Stimulated activated CD8-positive, alpha-beta memory T cell treated with anti-CD3 and anti-CD28 coated beads, Interleukin-4, amount 100 ng/mL, for 1 hour (primary cell): ENCODE measurements around the gene IGF1R.
"Not testable (repeated sequence)": the region's sequence is repeated elsewhere in the genome, so short reads cannot be mapped to it uniquely, and the experiment has no call there.

Experiments
- DNase-seq, 2 donors: peaks; one replicate each; pipeline ENCODE4 v3.0.0-alpha.2; 2020; ENCODE audit warnings: low read depth in 2 of 2, low spot score in 1 of 2

IGF1R gene

DNA sequence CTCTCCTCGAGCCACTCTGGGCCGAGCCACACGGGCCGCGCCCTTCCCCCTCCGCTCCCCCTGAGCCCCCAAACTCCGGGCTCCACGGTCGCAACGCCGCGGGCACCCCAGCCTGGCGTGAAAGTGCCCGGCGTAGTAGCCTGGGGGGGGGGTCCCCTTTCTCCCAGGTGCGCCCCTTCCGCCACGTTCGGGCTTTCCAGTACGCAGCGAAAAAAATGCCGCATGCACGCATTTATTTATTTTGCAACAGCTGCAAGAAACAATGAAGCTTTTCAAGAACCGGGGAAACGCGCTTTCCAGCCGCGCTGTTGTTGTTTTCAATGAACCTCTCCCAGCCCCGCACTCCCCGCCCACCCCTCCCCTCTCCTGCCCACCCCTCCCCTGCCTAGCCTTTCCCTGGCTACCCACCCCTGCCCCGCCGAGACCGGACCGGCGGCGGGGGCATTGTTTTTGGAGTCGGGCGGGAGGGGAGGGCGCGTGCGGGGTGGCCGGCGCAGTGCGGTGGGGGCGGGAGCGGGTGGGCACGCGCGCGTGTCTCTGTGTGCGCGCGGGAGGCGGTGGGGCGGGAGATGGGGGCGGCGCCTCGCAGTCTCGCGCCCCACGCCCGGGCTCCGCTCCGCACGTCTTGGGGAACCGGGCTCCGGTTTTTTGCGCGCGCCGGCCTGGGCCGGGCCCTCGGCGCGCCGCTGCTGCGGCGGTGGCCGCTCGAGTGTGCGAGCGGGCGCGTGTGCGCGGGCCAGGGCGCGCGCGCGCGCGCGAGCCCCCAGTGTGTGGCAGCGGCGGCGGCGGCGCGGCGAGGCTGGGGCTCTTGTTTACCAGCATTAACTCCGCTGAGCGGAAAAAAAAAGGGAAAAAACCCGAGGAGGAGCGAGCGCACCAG lies at the start of gene IGF1R:
TSS of gene IGF1R (plus strand) at position 766 of the 880 bp plus-strand sequence. CDS start 1,043 bp downstream, outside the sequence.
- DNase-seq = peak; percentile 50 to 70

DNA sequence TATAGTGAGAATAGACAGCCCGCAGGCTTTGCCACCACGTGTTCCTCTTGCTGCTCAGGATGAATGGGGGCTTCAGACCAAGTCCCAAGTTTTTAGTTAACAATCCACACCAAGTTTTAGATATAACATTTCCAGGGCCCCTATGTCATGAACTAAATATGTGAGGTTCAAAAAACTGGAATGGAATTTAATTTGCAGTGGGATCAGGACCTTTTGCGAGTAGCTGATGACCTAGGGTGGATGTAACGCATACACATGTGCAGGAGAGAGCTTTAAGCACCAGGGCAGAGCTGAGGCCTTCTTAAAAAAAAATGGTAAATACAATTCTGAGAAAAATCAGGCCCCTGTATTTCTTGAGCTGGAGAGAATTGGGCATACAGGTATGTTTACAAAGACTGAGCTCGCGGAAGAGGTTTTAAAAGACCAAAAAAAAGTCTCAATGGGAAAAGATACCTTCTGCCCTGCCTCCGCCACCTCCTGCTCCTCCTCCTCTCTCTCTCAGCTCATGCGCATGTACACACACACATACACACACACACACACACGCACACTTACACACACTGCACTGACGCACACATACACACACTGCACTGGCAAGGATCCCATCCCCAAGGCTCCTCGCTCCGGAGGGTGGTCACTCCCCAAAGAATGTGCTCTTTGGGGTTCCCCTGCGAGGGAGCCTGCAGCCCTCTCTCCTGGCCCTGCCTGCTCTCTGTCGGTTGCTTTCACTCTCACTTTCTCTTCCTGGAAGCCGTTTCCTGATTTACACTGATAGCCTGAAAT lies 48.2 kb upstream of the IGF1R start:
- peak in 1 of 2 donors; percentile 6 for DNase-seq

DNA sequence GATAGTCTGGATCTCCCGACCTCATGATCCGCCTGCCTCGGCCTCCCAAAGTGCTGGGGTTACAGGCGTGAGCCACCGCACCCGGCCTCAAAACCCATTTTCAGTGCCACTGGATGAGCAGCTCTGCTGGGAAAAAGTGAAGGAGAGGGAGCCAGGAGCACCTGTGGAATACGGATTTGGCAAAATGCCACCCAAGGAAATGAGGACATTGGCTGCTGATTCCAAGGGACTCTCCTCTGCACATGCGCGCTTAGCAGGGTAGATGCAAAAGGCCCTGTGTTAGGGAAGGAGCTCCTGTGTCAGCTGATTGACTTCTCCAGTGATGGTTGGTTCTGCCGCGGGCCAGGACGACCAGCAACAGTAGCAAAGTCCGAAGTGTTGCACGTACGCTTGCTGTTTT lies 43.4 kb upstream of the IGF1R start:
- no peak for DNase-seq

DNA sequence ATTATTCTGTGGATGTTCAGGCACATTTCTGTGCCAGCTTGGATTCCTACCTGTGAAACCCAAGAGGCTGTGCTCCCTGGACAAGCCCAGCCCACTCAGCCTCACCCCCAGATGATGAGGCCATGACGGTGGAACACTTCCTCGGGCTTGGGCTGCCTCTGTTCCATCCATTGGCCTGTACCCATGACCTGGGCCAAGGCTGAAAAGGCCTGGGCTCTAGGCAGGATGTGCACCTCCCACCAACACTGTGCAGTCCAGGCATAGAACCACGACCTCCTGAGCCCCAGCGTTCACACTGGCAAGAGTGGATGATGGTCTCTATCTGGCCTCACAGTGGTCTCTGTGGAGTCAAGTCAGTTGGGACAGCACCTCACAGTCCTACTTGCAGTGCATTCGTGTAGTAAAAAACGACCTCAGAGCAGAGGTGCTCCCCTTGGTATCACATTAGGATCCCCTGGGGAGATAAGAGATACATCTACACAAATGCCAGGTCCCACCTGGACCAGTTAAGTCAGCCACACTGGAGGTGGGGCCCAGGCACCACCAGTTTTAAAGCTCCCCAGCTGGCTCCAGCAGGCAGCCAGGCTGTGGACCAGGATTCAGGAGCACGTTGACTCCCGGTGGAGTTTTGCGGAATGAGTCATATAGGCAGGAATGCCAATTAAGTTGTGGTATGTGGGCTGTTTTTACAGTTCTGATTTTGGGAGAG lies 39.0 kb upstream of the IGF1R start:
- no peak for DNase-seq

DNA sequence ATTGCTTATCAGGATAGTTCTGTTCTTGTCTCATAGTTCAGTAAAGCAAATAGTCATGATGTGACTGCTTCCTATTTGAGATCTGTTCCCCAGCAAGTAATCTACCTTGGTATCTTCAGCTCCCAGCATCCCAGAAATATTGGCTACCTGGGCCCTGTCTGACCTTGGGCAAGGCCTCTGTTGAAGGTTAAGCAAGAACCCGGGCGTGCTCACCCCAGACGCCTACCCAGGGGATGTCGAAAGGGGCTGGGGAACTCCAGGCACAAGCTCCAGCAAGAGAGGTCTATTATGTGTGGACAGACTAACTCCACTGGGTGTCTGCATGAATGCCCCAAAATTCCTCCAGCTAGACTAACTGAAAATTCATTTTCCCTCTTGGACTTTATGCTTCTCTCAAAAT lies 37.3 kb upstream of the IGF1R start:
- no peak for DNase-seq

DNA sequence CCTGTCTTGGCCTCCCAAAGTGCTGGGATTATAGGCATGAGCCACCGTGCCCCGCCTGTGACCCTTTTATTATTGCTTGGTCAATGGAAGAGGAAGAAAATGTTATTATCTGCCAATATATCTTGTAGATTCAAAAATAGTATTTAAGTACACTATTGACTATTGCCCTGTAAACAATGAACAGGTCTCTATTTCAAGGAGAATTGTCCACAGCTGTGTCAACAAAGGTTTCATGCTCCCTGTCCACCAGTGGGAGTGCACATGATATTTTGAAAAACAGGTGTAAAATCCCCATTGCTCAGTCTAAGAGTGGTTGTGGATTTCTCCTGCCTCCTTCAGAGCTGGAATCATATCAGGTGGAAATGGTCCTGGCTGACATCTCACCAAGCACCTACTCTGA lies 36.5 kb upstream of the IGF1R start:
- DNase-seq = no peak

DNA sequence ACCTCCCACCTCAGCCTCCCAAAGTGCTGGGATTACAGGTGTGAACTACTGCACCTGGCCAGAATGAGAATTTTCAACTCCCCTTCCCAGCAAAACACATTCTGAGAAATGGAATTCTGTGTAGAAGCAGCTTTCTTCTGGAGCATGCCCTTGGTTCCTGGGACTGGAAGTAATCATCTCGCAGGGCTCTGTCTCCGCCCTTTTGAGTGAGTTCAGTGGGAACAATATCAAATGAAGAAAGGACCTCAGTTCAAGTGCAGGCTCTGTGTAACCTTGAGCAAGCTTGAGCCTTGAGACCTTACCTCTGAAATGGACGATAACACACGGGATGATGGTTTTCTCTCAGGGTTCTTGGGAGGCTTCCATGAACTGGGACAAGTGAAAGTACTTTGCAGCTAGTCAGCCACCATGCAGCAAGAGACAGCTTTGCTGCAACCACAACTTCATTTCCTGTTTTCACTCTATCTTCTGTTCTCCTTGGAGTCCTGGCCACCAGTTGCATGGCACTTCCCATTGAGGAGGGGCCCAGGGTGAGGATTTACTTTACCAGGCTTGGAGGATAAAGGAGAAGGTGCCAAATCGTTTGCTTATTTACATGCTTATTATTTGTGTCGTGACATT lies 35.7 kb upstream of the IGF1R start:
- DNase-seq = no peak

DNA sequence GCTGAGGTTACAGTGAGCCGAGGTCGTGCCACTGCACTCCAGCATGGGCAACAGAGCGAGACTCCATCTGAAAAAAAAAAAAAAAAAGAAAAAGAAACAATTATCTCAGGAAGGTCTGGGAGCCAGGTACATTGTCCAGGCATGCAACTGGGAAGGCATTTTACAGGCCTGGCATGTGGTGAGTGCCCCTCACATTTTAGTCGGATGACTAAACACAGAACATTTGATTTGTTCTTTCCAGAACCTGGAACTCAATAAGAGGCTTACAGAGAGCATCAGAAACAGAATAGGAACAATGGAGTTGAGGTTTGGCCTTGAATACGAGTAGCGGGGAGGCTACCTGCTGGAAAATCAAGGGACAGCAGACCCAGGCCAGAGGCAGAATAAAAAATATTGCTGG lies 33.7 kb upstream of the IGF1R start:
- DNase-seq = no peak

DNA sequence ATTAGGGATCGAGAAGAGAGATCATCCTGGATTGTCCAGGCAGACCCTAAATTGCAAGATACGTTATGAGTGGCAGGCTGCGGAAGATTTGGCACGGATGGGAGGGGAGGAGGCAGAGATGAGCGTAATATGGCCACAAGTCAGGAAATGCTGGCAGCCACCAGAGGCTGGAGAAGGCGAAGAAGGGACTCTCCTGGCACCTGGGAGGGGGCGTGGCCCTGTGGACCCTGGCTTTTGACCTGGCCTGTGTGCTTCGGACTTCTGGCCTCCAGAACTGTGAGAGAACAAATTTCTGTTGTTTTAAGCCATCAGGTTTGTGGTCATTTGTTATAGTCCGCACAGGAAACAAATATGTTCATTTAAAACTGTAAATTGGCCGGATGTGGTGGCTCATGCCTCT lies 31.9 kb upstream of the IGF1R start:
- no peak for DNase-seq

DNA sequence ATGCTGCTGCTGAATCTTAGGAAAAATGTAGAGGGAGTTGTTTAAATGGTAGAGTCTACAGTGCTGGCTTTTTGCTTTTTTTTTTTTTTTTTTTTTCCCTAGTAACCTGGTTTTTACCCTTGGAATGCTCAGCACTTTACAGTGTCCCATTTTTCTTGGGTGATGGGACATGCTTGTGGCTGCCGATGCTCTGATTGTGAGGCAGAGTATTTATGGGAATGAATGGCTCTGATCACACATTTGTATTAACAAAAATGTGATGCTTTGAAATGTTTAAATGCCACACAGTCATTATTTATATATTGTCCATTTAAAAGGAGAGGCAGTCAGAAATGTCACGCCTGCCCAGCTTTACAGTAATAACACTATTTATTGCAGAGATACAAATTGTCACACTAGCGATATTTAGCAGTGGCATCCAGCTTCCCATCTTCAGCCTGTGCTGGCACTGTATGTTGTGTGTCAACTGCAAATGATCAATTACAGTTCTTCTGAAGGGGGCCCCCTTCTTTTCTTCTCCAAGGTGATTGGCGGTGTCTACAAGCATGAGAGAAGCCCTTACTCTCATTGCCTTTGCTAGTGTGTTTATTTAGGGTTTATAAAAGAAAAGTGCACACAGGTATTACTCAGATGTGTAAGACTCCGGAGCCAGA lies 30.9 kb upstream of the IGF1R start:
- no peak for DNase-seq

DNA sequence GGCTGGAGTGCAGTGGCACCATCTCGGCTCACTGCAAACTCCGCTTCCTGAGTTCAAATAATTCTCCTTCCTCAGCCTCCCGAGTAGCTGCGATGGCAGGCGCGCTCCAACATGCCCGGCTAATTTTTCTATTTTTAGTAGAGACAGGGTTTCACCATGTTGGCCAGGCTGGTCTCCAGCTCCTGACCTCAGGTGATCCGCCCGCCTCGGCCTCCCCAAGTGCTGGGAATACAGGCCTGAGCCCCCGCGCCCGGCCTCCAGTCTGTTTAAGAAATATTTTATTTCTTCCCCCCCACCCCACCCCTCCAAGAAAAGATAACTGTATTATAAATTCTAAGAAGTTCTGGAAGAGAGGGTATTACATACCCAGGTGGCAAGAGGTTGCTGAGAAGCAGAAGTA lies 29.8 kb upstream of the IGF1R start:
- DNase-seq = not testable (repeated sequence)

DNA sequence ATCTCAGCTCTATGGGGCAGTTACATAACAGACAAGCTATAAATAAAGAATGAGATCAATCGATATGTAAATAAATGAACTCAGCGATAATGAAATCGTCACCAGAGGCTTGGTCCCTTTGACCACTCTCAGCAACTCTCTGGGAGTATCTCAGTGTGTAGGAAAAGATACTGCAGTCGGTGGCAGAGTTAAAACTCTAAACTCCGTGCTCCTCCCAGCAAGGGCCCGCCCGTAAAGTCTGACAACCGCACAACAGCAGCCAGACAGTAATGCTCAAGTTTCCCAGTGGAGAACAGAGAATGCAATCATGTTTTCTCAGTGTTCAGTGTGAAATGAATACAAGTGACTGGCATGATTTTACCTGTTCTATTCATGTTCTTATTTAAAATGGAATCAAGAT lies 28.3 kb upstream of the IGF1R start:
- DNase-seq = no peak

DNA sequence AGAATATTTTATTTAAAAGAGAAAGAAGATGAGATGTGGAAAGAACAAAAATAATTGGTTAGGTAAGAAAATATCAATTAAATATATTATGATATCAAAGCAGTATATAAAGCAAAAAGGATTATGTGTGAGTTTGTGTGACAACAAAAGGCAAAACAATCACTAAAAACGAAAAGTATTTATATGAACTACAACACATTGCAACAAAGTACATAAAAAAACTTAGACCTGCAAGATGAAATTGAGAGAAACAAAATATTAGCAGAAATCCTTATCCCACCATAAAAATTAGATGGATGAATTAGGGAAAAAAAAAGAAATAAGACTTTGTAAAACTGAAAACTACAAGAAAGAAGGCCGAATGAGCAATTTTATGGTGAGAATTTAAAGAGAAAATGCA lies 27.3 kb upstream of the IGF1R start:
- DNase-seq = no peak

DNA sequence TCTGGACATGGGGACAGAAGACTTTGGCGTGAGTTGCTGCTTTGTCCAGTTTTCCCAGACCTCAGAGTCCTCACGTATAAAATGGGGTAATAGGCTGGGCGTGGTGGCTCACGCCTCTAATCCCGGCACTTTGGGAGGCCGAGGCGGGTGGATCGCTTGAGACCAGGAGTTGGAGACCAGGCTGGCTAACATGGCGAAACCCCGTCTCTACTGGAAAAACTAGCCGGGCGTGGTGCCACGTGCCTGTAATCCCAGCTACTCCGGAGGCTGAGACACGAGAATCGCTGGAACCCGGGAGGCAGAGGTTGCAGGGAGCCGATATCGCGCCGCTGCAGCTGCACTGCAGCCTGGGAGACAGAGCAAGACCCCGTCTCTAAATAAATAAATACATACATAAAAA lies 22.7 kb upstream of the IGF1R start:
- no peak for DNase-seq

DNA sequence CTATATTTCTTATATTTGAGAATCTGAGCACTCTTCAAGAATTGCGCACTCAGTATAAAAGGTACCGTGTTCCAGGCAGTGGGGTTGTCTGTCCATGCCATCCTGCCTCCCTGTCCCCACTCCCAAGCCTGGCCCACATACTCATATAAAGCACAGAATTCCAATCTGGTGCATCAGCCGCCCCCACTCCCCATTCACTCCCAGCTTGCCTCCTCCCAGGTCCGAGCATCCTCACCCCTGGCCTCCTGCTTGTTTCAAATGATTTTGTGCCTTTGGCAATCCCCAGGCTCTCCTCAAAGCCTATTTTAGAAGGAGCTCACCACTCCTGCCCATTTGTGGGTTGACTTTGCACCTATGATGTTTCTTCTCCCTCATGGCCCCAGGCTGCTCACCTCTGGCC lies 22.2 kb upstream of the IGF1R start:
- no peak for DNase-seq

DNA sequence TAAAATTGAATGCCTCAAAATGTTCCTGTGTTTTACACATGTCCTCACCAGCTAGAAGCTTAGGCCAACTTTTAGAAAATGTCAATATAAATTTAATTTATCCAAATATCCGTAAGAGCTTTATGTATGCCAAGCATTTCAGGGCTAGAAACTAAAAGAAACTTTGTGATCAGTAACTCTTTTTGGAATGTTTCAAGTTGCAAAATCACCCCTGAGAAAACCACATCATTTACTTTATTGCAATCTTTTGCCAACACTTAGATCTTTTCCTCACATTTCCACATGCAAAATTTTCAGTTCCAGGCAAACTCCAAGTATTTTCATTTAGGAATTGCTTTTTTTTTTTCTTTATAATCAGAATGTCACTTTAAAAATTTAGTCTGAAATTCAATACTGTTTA lies 20.1 kb upstream of the IGF1R start:
- no peak for DNase-seq

DNA sequence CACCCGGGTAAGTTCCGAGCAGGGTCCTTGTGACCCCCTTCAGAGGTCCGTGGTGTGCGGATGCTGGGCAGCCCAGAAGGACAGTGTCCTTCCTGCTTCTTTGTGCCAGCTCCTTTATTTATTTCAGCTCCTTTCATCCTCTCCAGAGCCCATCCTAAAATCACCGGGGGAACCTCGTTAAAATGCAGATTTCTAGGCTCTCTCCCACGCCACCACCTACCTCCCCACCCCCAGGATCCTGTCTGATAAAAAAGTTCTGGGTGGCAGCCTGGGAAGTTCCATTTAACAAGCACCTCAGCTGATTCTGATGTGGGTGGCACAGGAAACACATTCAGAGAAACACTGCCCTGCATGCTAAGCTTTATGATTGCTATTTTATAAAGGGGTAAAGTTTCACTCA lies 12.5 kb upstream of the IGF1R start:
- DNase-seq = no peak

DNA sequence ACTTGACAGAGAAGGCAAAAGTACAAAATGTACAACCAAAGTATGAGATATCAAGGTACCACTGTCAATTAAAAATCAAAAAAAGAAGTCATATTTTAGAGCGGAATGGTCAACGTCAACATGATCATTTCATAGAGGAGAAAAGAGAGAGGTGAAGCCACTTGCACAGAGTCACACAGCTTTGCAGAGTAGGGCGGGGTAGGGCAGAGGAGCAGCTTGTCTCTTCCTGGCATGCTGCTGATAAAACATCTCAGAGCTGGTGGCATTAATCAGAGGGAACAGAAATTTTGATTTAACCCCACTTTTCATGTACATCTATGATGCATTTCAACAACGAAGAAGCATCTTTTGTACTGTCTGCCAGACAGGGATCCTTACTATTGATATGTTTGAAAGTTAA lies 5.2 kb upstream of the IGF1R start:
- DNase-seq = no peak

DNA sequence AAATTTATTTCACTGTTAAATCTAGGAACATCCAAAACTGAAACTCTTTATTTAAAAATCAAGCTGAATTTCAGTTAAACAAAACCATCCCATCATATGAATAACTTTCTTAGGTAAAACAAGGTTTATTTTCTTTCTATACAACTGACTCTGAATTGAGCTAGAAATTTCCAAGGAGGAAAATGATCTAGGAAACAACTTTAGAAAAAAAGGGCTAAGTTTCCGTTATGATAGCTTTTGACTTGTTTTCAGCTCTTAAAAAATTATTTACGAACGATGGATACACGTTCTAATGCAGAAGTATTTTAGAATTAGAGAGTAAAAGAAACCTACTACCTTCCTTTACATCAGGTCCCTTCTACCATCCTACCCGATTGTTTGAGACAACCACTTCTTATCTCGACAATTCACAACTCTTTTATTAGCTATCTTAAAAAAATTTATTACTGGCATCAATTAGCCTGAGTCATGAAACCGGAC lies 1.8 kb upstream of the IGF1R start:
- no peak for DNase-seq

DNA sequence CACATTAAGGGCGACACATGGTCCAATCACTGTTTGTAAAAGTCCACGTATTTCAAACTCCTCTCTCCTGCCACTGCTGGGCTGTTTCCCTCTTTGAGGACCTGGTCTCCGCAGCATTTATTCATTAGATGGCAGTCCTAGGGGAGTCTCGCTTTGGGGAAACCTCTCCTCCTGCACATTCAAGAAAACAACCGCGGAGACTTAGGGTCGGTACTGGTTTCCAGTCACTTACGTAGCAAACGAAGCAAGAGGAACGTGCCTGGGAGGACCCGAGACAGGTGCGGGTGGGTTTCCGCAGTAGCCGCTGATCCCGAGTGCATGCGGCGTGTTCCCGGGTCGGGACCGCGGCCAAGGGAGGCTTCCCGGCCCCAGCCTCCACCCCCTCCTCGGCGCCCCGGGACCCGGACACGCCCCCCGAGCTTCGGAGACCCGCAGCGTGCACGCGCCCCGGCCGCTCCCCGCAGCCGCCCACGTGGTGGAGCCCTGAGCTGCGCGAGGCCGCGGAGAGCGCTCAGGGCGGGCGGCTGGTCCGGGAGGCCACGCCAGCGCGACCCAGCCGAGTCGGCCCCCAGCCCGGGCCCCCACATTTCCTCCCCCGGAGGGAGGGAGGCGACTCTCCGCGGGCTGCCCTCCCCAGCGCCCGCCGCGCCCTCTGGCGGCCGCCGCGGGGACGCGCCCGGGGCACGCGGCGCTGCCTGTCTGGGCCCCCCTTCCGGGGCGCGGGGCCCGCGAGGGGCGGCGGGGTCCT lies 1.1 kb upstream of the IGF1R start:
- no peak for DNase-seq
